ENCODE data around the gene USP25. TPM values are rescaled to one million over a fixed set of nuclear protein-coding genes. Genes with fewer than 3 reads are reported as not detected.

USP25 gene
- total RNA-seq, 1 donor, result 33.7 TPM

DNA sequence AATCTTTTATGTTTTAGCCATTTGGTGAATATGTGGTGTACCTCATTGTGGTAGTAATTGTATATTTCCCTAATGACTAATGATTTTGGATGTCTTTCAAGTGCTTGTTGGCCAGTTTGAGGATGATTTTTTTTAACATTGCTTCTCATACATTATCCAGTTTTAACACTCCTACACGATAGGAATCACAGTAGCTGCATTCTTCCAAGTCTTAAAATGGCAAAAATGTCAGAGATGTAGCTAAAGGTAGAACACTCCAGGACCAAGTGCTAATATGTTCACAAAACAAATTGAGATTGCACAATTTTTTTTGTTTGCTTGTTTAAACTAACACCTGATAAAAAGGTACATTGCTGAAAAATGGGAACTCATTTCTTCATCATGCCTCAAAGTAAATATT, 11.7 kb downstream of the USP25 start:
- no peak overlapping the region for H3K4me3 ChIP-seq (ENCODE audit: low read depth, low read length)
- TF ChIP-seq, protein P1, sequence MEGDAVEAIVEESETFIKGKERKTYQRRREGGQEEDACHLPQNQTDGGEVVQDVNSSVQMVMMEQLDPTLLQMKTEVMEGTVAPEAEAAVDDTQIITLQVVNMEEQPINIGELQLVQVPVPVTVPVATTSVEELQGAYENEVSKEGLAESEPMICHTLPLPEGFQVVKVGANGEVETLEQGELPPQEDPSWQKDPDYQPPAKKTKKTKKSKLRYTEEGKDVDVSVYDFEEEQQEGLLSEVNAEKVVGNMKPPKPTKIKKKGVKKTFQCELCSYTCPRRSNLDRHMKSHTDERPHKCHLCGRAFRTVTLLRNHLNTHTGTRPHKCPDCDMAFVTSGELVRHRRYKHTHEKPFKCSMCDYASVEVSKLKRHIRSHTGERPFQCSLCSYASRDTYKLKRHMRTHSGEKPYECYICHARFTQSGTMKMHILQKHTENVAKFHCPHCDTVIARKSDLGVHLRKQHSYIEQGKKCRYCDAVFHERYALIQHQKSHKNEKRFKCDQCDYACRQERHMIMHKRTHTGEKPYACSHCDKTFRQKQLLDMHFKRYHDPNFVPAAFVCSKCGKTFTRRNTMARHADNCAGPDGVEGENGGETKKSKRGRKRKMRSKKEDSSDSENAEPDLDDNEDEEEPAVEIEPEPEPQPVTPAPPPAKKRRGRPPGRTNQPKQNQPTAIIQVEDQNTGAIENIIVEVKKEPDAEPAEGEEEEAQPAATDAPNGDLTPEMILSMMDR (IDR thresholded peaks at IDR 0.05; ENCODE audit: insufficient read depth, low read depth, low read length), result no peak
- DNase-seq (ENCODE audit: low read depth), result peak; percentile 12

DNA sequence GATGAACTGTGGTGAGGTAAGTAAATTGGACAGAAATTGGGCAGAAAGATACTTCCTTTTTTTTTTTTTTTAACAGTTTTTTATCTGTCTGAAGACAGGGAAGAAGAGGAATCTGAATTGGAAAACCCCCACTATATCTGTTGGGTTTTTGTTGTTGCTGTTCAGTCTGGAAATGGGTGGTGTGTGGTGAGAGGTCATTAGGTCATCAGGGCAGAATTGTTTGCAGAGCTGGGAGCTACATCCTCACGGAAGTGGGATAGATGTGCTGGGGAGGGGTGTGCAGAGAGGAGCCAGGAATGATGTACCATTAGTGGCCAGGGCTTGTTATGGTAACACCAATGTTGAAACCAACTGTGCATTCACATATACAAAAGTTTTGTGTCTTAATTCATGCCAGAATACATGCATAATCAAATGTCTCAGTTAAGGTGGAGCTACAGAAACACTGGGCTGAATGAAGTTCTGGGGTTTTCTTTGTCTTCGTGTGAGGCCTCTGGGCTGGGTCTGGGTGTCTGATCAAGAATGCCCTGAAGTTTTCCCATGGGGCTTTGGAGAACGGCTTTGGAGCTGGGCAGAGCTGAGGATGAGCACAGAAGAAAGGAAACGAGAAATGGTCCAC, 12.4 kb downstream of the USP25 start:
- TF ChIP-seq, protein P1 (IDR thresholded peaks at IDR 0.05; ENCODE audit: insufficient read depth, low read depth, low read length), result no peak
- H3K4me3 ChIP-seq (ENCODE audit: low read depth, low read length), result no peak overlapping the region
- DNase-seq (ENCODE audit: low read depth), result no peak

DNA sequence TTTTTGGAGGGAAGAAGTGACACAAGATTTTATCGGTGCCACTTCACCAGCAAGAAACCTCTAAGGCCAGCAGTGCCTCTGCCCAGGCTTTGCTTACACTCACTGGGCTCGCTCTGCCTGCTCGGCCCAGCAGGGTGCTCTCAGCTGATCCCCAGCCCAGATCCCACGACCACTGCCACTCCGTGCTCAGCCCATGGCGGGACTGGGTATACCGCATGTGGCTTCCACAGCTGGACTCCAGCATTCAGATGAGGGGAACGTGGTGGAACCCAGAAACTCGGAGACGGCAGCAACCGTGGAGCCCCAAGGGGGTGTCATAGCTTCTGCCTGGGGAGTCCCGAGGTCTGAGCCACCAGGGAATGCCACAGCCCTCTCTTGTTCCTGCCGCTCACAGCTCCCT, 12.9 kb downstream of the USP25 start:
- TF ChIP-seq, protein P1 (IDR thresholded peaks at IDR 0.05; ENCODE audit: insufficient read depth, low read depth, low read length), result no peak
- no peak overlapping the region for H3K4me3 ChIP-seq (ENCODE audit: low read depth, low read length)
- DNase-seq (ENCODE audit: low read depth), result no peak

DNA sequence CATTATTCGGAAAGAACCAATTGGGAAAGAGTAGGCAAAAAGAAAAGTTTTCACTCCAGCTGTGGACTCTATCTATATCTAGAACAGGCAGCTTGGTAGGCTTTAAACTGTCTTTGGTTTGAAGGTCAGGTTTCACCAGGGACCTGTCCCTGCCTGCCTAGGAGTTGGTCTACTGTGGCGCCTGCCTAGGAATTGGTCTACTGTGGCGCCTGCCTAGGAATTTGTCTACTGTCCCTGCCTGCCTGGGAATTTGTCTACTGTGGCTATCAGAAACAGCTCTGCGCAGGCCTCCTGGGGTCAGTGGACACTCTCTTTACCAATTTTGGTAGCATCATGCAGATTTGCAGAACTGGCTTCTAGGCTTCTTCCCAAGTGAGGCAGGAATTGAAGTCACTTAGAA, 13.8 kb downstream of the USP25 start:
- TF ChIP-seq, protein P1 (IDR thresholded peaks at IDR 0.05; ENCODE audit: insufficient read depth, low read depth, low read length), result no peak
- DNase-seq (ENCODE audit: low read depth), result no peak

DNA sequence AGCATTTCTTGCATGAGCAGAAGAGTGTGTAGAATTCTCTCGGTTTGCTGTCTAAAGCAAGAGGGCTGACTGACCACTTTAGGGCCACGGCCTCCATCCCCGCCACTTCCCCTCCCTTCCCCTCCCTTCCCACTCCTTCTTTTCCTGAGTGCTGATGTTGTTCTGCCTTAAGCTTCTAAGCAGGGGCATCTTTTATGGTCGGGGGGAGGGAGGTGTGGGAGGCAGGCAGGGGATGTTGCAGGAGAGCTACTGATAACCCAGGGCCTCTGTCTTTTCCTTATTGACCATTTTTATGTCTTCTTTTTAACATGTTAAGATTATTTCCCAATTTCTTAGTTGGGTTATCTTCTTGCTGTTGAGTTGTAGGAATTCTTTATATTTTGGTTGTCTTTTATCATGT, 15.1 kb downstream of the USP25 start:
- DNase-seq (ENCODE audit: low read depth), result no peak
- H3K4me3 ChIP-seq (ENCODE audit: low read depth, low read length), result no peak overlapping the region
- TF ChIP-seq, protein P1 (IDR thresholded peaks at IDR 0.05; ENCODE audit: insufficient read depth, low read depth, low read length), result no peak

More for the DNA sequence above, 13.8 kb downstream of the USP25 start:
- H3K4me3 ChIP-seq (ENCODE audit: low read depth, low read length), result no peak overlapping the region

DNA sequence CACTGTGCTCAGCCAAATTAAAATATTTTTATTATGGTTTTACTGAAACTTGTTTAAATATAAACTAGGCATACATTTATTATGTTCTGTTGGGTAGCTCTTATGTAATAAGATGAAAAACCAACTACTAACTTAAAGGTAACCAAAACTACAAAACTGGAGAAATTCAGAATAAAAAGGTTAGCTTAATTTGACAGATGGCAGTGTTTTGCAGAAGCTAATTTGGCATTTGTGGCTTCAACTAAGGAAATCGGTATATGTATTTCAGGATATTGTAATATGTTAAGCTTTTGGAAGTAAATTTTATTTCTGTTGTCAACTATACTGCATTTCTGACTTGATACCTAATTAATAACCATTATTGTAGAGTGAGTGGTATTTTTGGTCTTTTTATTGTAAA, 18.8 kb downstream of the USP25 start:
- TF ChIP-seq, protein P1 (IDR thresholded peaks at IDR 0.05; ENCODE audit: insufficient read depth, low read depth, low read length), result no peak
- H3K4me3 ChIP-seq (ENCODE audit: low read depth, low read length), result no peak overlapping the region
- no peak for DNase-seq (ENCODE audit: low read depth)

Measured in fibroblast of villous mesenchyme (primary cell).